ENCODE data around the gene STARD3.

Gene STARD3

DNA sequence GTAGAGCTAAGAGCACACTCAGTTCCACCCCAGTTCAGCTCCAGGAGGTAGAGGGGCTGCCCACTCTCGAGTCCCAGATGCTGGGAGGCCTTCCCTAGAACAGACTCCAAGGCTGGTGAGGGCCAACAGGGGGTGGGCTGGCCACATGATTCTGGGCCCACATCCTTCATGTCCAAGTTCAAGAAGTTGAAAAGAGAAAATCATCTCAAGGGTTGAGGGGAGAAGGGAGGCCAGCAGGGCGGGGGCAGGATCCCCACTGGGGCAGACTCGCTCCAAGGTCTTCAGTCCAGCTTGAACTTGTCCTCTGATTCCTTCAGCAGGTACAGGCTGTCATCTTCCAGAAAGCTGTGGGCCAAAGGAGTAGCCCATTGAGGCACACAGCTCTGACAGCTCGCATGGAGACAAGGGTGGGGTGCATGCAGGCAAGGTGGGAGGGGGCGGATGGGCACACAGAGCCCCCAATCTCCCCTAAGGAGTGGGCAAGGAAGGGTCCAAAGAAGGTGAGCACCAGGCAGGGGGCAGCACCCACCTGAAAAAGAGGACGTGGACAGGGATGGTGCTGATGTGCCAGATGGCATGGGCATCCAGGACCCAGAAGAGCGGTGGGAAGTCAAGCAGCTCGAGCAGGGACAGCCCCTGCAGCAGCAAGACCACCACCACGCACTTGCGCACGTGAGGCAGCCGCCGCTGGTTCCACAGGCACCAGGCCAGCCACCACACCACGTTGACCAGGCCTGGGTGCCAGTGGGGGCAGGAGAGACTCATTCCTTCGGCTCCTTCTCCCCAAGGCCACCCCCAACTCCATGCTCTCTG lies 35.8 kb downstream of the STARD3 start:
- no peak for DNase-seq (ENCODE audit: low read depth)

DNA sequence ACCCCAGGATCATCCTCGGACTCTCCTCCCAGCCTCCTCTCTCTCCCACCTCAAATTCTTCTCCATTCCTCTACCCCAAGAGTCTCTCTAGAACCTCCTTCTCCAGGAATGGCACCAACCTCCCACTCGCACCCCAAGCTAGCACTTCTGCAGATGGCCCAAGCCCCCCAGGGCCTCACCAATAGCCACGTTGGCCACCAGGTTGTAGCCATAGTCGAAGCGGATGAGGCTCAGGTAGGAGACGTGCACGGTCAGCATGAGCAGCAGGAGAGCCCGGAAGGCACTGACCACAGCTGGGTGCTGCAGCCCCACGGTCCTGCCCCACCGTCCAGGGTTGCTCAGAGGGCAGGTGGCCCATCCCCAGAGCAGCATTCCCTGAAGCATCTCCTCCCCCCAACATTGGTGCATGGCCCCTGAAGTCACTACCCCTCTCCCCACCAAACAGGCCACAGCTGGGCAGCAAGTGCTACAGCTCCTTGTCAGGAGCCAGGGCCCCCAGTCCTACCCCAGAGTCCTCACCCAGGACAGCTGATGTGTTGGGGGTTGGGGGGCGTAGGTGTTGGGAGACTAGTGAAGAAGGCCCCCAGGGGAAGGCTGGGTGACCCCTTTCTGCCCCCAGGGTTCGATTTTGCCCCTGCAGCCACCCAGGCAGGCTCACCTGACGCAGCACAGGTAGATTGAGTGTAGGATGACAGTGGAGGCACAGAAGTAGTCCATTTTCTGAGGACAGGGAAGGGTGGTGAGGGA lies 36.6 kb downstream of the STARD3 start:
- no peak for DNase-seq (ENCODE audit: low read depth)

DNA sequence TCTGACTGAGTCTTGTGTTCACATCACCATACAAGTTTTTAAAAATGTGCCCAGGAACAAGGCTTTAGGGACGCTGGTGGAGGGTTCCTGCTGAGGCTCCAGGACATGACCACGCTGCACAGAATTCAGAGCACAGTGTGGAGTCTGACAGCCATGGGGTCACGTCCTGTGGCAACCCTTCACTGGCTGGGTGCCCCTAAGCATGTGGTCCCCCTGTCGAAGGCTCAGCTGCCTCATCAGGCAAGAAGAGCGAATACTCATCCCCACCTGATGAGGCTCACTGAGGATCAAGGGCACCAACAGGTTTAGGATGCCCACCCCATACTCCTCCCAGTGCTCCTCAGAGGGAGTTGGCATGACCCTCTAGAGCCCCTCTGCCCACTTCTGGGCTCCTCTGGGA lies 37.2 kb downstream of the STARD3 start:
- no peak for DNase-seq (ENCODE audit: low read depth)

DNA sequence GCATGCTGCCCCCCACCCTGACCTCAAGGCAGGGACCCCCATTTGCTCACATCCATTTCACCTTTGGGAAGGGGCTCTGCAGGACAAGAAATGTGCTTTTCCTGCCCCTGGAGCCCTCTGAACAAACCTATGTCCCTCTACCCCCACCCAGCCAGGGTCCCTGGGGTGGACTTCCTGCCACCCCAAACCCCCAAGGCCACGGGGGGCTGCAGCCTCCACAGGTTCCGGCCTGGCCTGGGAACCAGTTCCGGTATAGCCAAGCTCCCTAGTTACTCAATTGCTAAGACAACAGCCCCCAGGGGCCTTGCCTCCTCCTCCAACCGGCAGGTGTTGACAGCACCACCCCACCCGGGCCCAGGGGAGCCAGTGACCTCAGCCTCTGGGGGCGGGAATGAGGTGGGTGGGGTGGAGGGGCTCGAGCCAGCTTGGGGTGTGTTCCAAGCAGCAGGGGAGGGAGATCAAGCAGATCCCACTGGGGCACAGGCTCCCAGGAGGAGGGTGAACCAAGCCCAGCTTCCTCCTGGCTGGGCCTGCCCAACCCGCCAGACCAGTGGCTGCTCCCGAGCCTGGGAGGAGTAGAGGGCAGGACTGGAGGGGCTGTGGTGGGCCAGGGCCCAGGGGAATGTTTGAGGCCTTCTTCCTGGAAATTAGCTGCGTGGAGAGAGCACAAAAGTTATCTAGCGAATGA lies 37.9 kb downstream of the STARD3 start:
- DNase-seq (ENCODE audit: low read depth), result no peak

DNA sequence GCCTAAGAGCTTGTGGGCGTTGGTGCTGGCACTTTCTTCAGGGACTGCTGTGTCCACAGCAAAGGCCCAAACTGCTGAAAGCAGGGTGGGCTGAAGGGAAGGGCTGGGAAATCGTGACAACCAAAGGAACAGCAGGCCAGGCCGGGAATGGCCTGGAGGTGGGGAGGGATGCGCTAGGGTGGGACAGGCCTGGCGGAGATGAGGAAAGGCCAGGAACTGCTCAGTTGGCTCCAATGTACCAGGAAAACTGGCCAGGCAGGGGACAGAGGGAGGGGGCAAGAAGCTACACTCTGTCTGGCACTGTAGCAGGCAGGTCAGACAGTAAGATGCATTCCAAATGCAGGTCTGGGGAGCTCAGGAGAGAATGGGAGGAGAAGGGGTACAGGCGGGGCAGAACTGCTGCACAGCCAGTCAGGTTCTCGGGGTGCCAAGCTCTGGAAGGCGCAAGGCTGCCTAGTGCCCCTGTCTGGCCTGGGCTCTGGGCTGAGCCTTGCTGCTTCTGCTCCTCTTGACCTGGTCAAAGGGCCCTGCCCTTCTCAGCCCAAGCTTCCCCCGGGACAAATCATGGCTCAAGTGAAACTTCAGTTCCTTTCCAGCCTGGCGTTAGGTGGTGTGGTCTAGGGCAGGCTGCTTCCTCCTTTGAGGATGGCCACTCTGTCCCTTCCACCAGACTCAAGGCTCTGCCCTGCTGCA lies 38.6 kb downstream of the STARD3 start:
- DNase-seq (ENCODE audit: low read depth), result no peak

DNA sequence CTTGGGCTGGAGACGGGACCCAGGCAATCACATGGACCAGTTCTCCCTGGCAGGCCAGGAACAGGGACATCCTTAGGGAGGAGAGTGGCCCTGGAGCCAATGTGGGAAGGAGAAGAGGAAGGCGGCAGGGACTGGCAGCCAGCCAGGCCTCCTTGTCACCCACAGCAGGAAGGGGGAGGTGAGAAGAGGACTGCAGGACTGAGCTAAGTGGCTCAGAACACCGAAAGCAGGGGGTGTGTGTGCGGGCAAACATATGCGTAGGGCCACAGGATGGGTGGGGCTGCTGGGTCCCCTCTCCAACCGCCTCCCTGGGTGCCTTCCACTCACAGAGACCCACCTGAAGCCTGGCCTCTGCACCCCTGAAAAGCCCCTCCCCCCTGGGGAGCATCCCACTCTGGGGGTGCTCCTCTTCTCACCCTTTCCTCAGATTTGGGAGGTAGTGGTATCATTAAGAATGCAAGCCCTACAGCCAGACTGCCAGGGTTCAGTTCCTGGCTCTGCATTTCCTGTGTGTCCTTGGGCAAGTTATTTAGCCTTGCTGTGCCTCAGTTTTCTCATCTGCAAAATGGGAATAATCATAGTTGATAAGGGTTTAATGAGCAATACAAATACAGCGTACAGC lies 39.4 kb downstream of the STARD3 start:
- DNase-seq (ENCODE audit: low read depth), result peak; percentile 16

DNA sequence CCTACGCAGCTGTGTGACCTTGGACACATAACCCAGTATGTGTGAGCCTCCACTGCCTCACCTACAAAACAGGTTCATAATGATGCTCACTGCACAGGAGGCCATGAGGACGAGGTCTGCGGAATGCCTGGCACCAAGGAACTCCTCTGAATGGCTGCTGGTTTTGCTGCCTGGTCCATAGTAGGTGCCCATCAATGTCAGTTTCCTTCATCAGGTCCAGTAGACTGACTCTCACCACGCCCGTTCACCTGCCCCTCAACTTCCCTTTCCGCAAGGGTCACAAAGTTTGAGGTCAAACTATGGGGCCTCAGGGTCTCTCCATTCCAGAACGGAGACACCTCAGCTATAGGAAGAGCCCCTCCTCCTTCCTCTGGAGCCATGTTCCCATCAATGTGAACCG lies 40.1 kb downstream of the STARD3 start:
- no peak for DNase-seq (ENCODE audit: low read depth)

DNA sequence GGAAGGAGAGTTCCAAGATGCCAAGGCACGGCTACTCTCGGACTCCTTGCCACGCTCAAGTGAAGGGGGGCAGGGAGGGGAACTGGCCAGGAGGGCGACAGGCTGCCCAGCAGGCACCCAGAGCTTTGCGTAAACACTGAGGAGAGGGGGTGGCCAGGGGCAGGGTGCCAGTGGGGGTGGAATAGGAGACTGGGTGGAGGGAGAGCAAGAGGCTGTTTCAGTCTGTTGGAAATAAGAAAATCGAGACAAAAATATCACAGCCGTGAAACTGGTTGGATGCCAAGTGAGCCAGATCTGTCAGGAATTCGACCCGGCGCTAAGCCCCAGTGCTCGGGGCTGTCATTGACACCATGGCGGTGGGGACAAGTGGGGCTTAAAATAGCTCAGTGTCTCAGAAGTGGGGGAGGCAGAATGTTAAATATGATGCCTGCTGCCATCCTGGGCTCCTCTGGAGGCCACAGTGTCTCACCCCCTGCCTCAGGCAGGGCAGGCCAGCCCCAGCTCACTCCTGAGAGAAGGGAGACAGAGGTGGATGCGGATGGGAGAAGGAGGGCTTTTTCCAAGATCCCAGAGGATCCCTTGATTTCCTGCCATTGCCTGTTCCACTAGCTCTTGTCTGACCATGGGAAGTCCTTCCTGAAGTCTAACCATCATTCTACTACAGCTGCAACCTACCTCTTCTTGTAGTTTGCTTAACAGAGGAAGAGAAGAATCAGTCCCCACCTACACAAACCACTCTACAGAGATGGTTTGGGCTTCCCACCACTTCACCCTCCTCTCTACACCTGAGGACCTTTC lies 40.8 kb downstream of the STARD3 start:
- DNase-seq (ENCODE audit: low read depth), result no peak

DNA sequence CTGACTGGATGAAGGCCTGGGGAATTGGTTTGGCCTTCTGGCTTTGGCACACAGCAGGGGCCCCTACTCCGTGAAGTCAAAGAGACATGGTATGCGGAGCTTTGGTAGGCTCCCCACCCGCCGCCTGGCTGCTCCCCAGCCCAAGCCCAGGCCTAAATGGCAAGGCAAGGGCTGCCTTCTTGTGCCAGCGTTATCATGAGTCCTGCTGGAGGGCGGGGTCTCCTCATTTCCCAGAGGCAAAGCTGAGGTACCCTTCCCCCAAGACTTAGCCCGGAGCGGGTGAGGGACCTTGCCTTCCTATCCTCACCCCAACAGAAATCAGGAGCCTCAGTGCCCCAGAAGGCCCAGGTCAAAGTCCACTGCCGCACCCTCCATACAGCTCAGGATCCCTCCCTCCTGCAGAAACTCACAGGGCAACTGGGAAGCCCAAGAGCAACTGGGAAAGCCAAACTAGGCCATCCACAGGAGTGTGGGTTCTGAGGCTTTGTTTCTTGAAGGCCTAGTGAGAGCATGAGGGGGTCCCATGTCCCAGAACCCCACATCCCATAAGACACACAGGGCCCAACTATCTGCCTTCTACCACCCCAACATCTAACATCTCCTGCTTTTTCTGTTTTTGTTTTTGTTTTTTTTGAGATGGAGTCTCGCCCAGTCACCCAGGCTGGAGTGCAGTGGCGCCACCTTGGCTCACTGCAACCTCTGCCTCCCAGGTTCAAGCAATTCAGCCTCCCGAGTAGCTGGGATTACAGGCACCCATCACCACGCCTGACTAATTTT lies 41.6 kb downstream of the STARD3 start:
- no peak for DNase-seq (ENCODE audit: low read depth)

DNA sequence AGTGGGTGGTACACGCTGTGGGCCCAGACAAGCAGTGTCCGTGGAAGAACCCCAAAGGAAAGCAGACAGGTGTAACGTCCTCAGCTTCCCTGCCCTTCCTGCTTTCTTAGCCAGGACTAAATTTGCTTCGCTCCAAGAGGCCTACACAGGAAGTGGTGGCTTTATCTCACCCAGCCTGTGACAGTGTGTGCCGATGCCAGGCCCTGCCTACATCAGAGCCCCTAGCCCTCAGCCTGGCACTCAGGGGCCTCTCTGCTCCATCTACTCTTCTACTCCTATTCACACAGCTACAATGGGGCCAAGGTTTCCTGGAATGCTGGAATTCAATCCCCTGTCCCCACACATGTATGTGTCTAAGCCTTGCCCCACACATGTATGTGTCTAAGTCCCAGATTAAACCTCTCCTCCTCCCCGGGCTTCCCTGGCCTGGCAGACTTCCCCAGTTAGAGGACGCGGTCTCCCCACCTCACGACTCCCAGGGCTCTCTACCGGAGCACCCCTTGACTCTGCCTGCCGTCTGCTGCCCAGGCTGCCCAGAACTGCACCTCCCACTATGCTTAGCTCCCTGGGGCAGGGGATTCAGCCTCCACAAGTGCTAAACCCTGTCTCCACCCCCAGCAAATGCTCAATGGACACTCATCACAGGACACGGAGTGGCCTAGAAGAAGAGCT lies 42.7 kb downstream of the STARD3 start:
- no peak for DNase-seq (ENCODE audit: low read depth)

DNA sequence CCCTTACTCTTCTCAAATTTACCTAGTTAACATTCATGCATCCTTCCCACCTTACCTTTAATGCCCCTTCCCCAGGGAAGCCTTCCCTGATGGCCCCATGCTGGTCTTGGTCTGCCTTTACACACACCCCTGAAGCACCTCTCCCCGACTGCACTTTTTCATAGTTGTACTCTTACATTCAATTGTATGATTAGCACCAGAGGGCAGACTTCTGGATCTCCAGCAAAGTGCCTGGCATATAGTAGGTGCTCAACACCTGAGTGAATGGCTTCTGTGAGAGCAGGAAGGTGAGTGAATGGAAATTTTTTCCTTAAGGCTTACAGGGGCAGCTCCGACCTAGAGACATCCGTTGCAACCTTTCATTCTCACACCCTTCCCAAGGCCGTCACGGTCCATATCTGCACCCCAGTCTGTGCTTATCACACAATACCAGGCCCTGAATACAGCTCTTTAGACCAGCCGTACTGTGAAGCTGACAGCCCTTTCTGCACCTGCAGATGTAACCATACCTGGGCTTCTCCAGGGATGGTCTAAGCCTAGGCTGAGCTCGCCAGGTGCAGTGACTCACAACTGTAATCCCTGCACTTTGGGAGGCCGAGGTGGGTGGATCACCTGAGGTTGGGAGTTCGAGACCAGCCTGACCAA lies 46.5 kb downstream of the STARD3 start:
- no peak for DNase-seq (ENCODE audit: low read depth)

DNA sequence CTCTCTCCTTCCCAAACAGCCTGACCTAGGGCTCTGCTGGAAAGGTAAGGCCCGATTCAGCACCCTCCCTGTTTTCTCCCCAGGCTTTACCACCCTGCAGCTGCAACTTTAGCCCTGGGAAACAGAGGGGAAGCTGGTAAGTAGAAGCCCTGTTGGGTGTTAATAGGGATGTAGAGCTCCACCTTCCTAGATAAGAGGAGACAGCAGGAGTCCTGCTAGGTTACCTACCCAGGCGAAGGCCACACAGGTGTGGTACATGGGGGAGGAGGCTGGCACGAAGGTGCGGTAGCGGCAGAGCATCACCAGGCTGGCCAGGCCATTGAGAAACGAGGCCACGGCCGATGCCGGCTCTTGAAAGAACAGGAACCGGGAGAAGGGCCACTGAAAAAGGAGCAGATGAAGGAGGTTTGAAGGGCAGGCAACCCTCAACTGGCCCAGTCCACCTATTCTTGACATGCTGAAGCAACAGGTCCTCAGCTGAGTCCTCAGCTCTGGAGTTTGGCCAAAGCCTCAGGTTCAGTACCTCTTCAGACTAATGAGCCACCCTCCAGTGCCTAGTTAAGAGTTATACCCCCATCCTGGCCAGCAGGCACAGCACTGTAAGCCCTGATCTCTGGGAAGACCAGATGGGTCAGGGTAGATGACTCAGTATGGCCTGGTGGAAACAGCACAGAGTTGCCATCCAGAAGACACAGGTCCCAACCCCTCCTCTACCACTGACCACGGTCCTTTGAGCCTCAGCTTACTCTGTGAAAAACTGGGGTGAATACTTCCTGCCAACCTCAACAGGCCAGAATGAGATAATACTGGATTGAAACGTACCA lies 47.6 kb downstream of the STARD3 start:
- no peak for DNase-seq (ENCODE audit: low read depth)

DNA sequence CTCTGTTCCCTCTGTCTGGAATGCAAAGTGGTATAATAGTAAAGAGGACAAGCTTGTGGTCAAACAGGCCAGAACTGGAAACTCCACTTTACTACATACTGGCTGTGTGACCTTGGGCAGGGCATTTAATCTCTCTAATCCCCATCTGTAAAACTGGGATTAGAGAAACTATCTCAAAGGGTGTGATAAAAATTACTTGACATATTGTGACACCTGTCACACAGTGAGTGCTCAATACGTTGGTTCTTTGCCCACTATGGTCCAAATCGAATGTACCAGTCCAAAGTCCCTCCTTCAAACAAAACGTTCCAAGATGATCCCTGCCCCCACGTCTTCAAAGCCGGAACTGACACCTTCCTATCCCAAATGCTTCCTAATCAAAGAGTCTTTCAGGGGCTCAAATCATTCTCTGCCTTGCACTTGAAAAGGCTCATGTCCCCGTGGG lies 50.2 kb downstream of the STARD3 start:
- no peak for DNase-seq (ENCODE audit: low read depth)

DNA sequence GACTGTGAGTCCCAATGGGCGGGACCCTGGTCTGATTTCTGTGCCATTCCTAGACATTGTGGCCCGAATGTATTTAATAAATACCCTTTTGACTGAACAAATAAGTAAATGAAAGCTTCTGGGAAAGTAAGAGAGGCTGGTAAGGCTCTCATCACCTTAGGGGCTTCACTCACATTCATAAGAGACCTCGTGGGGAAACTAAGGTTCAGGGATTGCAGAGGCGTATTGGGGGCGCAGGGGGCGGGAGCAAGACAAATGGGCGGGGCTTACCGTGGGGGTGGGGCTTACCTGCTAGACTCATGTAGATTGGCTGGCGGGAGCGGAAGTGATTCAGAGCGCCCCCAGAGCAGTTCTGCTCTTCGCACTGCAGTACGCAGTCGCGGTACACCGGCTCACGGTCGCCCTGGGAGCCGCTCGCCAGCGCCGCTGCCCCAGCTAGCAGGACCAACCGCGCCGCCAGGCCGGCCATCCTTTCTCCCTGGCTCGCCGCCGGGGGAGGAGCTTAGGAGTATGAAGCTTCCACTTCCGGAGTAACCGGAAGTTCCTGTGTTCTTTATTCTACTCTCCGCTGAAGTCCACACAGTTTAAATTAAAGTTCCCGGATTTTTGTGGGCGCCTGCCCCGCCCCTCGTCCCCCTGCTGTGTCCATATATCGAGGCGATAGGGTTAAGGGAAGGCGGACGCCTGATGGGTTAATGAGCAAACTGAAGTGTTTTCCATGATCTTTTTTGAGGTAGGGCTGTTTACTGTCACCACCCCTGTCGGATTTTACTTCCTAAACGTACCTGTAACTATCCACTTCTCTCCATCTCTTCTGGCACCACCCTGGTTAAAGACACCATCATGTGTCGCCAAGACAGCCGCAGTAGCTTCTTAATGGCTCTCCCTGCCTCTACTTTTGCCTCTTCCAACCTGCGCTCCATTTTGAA lies 50.9 kb downstream of the STARD3 start, which contains the start of gene PGAP3:
Gene PGAP3, minus strand, starts transcription at position 512 of the 929 bp plus-strand sequence. Its CDS starts 43 bp downstream, at position 469.
- DNase-seq (ENCODE audit: low read depth), result peak; percentile 69

DNA sequence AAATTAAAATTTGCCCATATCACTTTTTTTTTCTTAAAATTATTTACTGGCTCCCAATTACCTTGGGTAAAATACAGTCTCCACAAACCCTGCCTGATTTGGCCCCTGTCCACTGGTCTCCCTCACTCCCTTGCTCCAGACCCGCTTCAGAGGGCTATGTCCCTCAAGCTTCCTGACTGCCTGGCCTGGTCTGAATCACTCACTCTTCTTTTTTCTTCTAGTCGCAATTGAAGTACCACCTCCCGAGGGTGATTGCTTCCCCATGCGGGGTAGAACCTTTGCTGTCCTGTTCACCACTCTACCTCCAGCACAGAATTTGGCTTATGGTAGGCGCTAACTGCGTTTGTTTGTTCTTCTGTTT lies 51.5 kb downstream of the STARD3 start:
- DNase-seq (ENCODE audit: low read depth), result no peak

DNA sequence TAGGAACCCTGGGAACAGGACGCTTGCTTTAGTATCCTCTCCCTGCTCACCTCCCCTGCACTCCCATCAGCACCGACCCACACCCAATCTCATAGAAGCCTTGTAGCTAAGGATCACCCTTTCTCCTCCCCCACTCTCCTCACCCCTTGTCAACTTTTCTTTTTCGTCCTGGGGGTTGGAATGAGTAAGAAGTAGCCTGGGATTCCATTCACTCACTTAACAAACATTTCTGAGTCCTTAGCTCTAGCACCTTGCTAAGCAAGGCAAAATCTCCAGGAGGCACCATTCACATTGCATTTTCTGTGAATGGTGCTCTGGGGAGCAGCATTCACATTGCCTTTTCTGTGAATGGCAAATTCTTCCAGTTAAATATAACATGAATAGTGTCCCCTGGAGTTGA lies 52.0 kb downstream of the STARD3 start:
- DNase-seq (ENCODE audit: low read depth), result no peak

DNA sequence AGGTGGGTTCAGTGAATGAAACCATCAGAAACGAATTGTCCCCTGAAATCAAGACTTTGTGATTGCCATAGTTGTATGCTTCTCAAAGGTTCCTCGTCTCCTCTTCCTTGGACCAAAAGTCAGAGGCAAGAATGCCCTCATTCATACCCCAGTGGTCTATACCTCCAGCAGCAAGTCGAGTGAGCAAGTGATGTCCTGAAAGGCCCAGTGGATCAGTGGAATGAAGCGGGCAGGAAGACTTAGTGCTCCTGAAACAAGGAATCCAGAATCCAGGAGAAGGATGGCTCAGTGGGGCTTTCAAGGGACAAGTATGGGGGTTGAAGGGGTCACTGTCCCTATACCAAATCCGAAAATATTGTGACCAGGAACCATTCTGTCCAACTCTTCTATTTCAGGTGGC lies 57.6 kb downstream of the STARD3 start:
- DNase-seq (ENCODE audit: low read depth), result no peak
